ENCODE data around the gene TSKU.

The TSKU gene

GRCh38 chr11:76752321-76753143 is 30.6 kb upstream of the TSKU start:
- no peak for DNase-seq (ENCODE audit: low spot score)

DNA sequence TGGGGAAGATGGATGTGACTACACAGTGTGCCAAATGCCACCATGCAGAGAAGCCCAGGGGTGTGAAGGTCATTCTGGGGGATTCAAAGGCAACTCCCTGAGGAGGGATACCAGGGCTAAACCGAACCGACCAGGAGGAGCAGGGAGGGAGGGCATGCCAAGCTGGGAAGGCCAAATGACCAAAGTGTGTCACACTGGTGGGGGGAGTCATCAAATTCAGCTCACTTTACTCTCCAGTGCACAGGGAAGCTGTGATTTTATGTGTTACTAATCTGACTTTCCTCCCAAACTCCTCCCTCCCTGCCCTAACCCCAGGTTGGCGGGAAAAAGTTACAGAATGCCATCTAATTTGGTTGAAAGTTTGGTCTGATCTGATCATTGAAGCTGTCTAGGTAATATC is 29.7 kb upstream of the TSKU start:
- no peak for DNase-seq (ENCODE audit: low spot score)

DNA sequence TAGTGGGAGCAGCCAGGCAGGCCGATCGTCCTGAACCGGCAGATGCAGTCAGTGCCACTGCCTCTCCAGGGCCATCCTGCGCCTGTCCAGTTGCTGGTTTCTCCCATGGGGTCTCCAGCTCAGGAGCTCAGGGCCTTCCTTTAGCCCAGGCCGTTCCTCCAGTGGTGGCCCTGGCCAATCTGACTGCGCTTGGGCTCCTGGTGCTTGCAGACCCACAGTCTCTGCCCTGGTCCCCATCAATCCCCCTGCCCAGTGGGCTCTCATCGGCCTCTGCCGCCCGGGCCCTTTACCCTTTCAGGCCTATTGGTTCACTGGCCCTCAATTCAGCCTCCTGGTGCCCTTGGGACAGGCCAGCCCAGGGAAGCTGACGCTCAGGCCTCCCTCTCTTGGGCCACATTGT is 29.2 kb upstream of the TSKU start:
- DNase-seq (ENCODE audit: low spot score): no peak

- peak; percentile 44 for DNase-seq (ENCODE audit: low spot score)
Measured at GRCh38 chr11:76756341-76756741, 26.8 kb upstream of the TSKU start.

- DNase-seq (ENCODE audit: low spot score): no peak
Measured at GRCh38 chr11:76758311-76758710, 24.8 kb upstream of the TSKU start.

- no peak for DNase-seq (ENCODE audit: low spot score)
Measured at GRCh38 chr11:76759092-76759491, 24.1 kb upstream of the TSKU start.

DNA sequence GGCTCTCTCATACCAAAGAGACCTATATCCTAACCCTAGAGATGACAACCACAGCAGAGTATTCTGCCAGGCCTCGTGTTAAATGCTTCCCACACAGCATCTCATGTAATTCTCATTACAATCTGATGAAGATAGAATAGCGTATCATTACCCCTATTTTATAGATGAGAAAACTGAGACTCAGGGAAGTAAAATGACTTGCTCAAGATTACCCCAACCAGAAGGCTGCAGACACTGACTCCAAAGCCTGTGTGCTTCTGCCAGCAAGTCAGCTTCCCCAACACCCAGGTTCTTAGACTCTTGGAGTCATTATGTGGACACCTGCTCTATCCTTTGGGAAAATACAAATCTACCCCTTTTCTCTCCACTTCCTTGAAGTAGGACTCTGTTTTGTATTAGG is 23.6 kb upstream of the TSKU start:
- no peak for DNase-seq (ENCODE audit: low spot score)

DNA sequence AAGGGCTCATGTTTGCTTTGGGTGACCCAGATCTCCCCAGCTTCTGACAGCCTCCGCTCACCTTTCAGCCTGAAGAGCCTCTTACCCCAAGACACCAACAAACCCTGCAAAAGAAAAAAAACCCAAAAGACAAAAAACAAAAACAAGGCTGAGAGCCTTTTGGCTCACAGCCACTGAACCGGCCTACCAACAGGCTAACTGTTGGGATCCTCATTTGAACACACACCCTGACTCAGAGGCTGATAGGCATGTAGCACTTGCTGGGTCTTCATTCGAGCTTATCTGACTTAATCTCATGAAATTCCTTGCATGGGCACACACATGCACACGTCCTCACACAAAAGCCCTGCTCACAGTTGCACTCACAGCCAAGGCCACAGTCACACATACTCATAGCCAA is 22.9 kb upstream of the TSKU start:
- peak; percentile 50 for DNase-seq (ENCODE audit: low spot score)

GRCh38 chr11:76761718-76762355 is 21.3 kb upstream of the TSKU start:
- no peak for DNase-seq (ENCODE audit: low spot score)

GRCh38 chr11:76762356-76762752 is 20.8 kb upstream of the TSKU start:
- no peak for DNase-seq (ENCODE audit: low spot score)

GRCh38 chr11:76762867-76763572 is 20.1 kb upstream of the TSKU start:
- DNase-seq (ENCODE audit: low spot score): no peak

GRCh38 chr11:76763573-76764346 is 19.4 kb upstream of the TSKU start:
- DNase-seq (ENCODE audit: low spot score): no peak

GRCh38 chr11:76764941-76765665 is 18.1 kb upstream of the TSKU start:
- DNase-seq (ENCODE audit: low spot score): no peak

DNA sequence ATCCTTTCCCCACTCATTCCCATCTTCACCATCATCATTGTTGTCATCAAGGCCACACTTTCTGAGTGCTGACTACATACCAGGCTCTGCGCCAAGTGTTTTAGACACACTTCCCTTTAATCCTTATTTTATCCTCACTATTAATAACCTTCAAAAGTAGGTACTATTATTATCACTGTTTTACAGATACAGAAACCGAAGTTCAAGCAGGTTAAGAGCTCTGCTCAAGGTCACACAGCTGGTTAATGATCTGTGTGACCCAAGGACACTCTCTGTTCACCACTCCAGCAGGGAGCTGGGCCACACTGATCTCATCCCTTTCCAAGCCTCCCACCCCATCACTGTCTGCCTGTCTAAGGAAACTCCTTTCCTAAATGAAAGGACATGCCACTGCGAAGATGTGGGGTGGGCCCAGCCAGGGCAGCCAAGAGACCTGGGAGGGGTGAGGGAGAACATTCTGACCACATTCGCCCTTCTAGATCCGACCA is 17.2 kb upstream of the TSKU start:
- no peak for DNase-seq (ENCODE audit: low spot score)

DNA sequence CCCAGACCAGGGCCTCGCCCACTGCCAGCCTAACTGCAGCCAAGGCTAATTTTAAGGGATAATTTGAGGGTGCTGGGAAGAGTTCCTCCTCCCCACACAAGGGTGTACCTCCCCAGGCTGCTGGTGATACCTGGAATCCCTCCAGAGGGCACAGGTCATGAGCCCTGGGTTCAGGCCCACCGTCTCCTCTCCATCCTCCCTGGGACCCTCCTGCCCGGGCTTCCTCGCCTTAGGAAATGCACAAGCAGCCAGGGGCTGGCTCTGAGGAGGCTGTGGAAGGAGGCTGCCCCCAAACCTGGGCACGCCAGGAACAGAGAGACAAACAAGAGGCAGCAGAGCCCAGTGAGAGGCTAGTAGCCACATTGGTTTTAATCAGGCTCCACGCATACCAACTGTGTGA is 16.6 kb upstream of the TSKU start:
- no peak for DNase-seq (ENCODE audit: low spot score)

- no peak for DNase-seq (ENCODE audit: low spot score)
Measured at GRCh38 chr11:76767659-76768058, 15.5 kb upstream of the TSKU start.

GRCh38 chr11:76768088-76768908 is 14.9 kb upstream of the TSKU start:
- peak; percentile 68 for DNase-seq (ENCODE audit: low spot score)

GRCh38 chr11:76768909-76769560 is 14.1 kb upstream of the TSKU start:
- DNase-seq (ENCODE audit: low spot score): no peak

- DNase-seq (ENCODE audit: low spot score): peak; percentile 62
Measured at GRCh38 chr11:76769645-76770586, 13.2 kb upstream of the TSKU start.

Data from hematopoietic multipotent progenitor cell treated with erythropoietin and hydrocortisone succinate and interleukin-3 and kit ligand, for 15 days (in vitro differentiated cells).